NCI-H2107 (cell line): ENCODE results near the gene OR2A7.
"Not testable (repeated sequence)": the region's sequence is repeated elsewhere in the genome, so short reads cannot be mapped to it uniquely, and the experiment has no call there.

Source experiments
- DNase-seq: peaks from one replicate; lab custom pipeline; 2025; lab: John Stamatoyannopoulos, UW

Gene OR2A7, protein sequence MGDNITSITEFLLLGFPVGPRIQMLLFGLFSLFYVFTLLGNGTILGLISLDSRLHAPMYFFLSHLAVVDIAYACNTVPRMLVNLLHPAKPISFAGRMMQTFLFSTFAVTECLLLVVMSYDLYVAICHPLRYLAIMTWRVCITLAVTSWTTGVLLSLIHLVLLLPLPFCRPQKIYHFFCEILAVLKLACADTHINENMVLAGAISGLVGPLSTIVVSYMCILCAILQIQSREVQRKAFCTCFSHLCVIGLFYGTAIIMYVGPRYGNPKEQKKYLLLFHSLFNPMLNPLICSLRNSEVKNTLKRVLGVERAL

DNA sequence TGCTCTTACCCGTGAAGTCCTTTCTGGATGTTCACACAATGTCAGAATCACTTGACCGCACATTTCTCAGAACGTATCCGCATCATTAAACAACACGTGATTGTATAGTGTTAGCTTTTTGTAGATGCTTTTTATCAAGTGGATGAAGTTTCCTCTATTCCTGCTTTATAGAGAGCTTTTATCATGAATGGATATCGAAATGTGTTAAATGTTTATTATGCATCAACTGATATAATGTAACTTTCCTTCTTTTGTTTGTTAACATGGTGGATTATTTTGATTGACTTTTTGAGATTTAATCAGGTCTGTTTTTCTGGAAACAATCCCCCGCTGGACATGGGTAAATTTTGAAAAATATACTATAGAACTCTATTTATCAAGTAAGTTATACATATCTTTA is at the start of gene OR2A7:
Gene OR2A7, minus strand, starts transcription at position 101 of the 400 bp plus-strand sequence. CDS start 5,164 bp downstream, outside the sequence.
- not testable (repeated sequence) for DNase-seq

DNA sequence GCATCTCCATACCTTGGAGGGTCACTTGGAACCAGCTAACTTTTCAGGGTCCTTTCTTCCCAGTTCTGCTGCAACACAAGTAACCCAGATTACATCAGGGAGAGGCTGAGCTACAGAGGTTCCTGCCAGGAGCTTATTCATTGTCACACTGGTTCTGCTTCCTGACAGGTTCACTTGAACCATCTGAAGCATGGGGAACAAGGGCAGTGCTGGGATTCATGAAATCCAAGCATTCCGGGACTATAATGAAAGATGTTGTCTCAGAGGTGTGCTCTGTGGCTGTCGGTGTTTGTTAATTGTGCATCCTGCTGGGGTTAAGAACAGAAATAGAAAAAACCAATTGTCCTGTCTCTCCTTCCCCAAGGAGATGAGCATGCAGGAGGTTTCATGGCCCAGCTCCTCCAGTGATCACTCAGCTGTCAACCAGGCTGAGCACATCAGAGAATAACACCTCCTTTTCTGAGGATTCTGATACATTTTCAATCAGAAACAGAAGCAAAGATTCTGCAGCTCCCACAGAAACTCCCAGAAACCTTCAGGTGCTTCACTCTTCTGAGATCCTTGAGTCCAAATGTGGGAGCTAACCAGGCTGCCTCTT is 47.4 kb upstream of the OR2A7 start, which contains the start of gene OR2A1:
Gene OR2A1, plus strand, starts transcription at position 548 of the 598 bp plus-strand sequence. CDS start 5,706 bp downstream, outside the sequence.
- not testable (repeated sequence) for DNase-seq

- not testable (repeated sequence) for DNase-seq
Observed at GRCh38 chr7:144311218-144311617, 46.6 kb upstream of the OR2A7 start.

DNA sequence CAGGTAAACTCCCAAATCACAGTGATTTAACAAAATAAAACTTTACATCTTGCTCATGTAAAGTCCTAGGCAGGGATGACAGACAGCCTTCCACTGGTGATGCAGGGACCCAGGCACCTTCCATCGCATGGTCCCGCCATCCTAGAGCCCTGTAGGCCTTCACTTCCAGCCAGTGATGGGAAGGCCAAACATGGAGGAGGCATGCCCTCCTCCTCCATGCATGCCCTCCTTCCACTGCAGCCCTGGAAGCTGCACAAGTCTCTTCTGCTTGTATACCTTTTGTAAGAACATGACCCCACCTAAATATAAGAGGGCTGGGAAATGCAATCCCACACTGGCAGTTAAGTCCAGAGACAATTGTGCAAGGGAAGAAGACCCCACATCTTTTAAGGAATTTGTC is 45.1 kb upstream of the OR2A7 start:
- DNase-seq, result not testable (repeated sequence)

DNA sequence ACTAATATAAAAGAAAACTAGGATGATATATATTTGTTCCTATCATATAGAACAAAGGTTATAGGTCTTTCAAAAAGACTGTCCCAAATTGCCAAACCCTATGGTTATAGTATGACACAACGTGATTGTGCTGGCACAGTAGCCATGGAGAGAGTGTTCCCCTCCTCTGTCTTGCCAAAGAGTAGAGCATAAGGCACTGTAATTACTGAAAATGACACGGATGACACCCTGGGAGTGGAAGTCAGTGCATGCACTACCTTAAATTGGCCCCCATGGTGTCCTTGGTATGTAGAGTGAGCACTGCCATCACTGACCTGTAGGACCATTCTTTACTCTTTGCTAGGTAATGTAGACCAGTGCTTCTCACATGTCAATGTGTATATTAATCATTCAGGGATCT is 40.6 kb upstream of the OR2A7 start:
- DNase-seq, result not testable (repeated sequence)

- not testable (repeated sequence) for DNase-seq
Observed at GRCh38 chr7:144303607-144304006, 39.0 kb upstream of the OR2A7 start.

DNA sequence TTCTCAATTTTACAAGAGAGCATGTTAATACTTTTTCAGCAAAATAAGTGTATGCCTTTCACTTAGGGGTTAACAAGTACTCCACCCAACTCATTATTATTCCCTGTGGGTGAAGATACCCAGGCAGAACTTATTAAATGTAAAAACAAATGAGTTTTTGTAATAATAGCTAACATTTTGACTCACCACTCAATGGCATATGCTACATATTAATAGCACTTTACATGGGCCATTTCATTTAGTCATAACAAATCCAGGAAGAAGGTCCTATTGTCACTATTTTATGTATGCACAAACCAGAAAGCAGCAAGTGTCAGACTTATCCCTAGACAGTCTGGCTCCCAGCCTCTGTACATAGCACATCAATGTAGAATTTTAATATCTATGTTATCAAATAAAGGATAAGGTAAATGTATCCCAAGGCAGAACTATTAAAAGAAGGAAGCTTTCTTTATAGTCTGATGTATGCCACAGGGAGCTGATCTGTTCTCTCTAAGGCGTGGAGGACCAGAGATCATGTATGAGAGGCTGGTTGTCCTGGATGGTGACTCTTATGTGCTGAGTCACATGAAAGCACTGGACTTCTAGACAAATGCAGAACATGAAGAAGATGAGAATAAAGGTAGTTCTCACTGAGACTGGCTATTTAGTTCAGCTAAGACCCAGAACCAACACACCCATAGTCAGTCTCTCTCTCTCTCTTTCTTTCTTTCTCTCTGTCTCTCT is 38.1 kb upstream of the OR2A7 start:
- not testable (repeated sequence) for DNase-seq

GRCh38 chr7:144293794-144294499 is 29.4 kb upstream of the OR2A7 start:
- DNase-seq, result not testable (repeated sequence)

- DNase-seq, result not testable (repeated sequence)
Observed at GRCh38 chr7:144292384-144293161, 28.0 kb upstream of the OR2A7 start.

- not testable (repeated sequence) for DNase-seq
Observed at GRCh38 chr7:144291607-144292006, 27.0 kb upstream of the OR2A7 start.

DNA sequence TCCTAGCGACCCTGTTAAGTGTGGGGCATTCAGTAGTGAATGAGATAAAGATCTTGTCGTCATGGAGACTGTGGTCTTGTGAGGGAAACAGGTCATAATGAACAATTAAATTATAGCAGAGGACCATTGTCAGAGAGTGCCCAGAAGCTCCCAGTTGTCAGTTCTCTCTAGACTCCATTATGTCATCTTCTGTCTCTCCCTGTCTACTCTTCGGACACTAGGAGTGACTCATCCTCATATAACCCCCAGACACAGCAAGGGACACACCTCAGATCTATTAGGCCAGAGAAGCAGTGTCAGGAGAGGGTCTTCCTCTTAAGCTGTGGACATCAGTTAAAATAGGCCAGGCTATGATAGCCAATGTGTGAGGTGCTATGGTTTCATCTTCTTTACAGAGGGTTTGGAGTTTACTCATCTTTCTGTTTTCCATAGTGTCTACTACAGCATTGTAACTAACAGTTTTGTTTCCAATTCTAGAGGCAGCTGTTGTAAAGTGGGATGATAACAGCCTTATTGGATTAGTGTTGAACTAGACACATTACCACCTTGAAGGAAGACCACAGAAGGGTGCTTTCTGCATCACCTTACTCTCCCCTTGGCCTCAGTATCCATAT is 22.7 kb upstream of the OR2A7 start:
- DNase-seq, result not testable (repeated sequence)

GRCh38 chr7:144283716-144284115 is 19.1 kb upstream of the OR2A7 start:
- DNase-seq, result not testable (repeated sequence)

GRCh38 chr7:144282490-144282889 is 17.9 kb upstream of the OR2A7 start:
- not testable (repeated sequence) for DNase-seq

DNA sequence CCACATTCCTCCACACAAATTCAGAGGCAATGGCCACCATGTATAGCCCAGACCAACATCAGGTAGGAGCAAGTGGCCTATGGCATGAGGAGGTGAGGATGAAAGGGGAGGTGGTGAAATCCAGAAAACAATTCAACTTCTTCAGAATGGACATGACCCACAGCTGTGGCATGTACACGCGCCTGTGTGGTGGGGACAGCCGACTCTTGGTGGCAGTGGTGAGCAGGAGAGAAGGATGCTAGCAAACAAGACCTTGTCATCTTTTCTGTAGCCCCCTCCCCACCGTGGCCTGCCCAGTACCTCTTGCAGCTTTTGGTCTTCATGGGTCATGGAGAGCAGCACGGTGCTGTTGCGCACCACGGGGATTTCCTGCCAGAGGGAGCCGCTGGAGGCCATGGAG is 17.4 kb upstream of the OR2A7 start:
- DNase-seq, result not testable (repeated sequence)

GRCh38 chr7:144280010-144280409 is 15.4 kb upstream of the OR2A7 start:
- not testable (repeated sequence) for DNase-seq

DNA sequence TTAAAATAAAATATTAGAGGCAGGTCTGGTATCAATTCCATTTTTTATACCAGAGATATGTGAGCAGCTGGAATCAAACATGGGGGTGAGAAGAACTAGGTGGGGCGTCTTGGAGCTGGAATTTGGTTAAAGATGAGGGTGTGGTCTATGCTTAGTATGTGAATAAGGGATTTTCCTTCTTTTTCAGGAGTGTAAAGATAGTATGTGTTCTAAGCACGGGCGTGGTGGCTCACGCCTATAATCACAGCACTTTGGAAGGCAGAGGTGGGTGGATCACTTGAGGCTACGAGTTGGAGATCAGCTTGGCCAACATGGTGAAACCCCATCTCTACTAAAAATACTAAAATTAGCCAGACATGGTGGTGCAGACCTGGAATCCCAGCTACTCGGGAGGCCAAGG is 10.7 kb upstream of the OR2A7 start:
- not testable (repeated sequence) for DNase-seq

GRCh38 chr7:144269188-144269587 is 4.6 kb upstream of the OR2A7 start, which contains the start of gene CTAGE8:
Gene CTAGE8, minus strand, starts transcription at chr7:144269288. Its CDS starts 38 bp downstream, at chr7:144269250.
- DNase-seq, result not testable (repeated sequence)

- DNase-seq, result not testable (repeated sequence)
Observed at GRCh38 chr7:144262128-144262527, 2.5 kb downstream of the OR2A7 start.

- not testable (repeated sequence) for DNase-seq
Observed at GRCh38 chr7:144259067-144259466, 5.5 kb downstream of the OR2A7 start.

GRCh38 chr7:144256112-144256511 is 8.5 kb downstream of the OR2A7 start:
- DNase-seq, result no peak
